OCI-LY3 (cell line): ENCODE measurements around the gene PPP1R15B.

Source experiments
- H2AFZ ChIP-seq: fragments of 200-600, 300-600 bp; shearing (Covaris generic); 2 replicates; pipeline ENCODE4 v1.6.0; 2014; ENCODE audit warnings: antibody characterized with exemption, low read depth, low read length
- H3K27ac ChIP-seq: fragments of 200-600, 300-600 bp; sonication (generic); 2 replicates; pipeline ENCODE4 v1.5.1; 2014; ENCODE audit warnings: mild to moderate bottlenecking, low read length, moderate library complexity, mixed read lengths
- H3K27me3 ChIP-seq: fragments of 200-600, 300-600 bp; sonication (generic); 2 replicates; pipeline ENCODE4 v1.6.1; 2014; ENCODE audit warnings: low read depth, low read length, mixed read lengths
- H3K36me3 ChIP-seq: fragments of 200-600, 300-600 bp; sonication (generic); replicated peaks from 2 replicates; pipeline ENCODE3; 2014; ENCODE audit warnings: low read depth, low read length, mixed read lengths
- H3K4me1 ChIP-seq: fragments of 300-600, 200-600 bp; sonication (generic); 2 replicates; pipeline ENCODE4 v1.6.1; 2014; ENCODE audit warnings: low read length, mixed read lengths
- H3K4me2 ChIP-seq: fragments of 200-600, 300-600 bp; sonication (generic); 2 replicates; pipeline ENCODE4 v1.6.1; 2014; ENCODE audit warnings: low read length, mixed read lengths
- H3K4me3 ChIP-seq: fragments of 300-600, 200-600 bp; sonication (generic); 2 replicates; pipeline ENCODE4 v1.5.1; 2014; ENCODE audit warnings: antibody characterized with exemption, mild to moderate bottlenecking, low read length, moderate library complexity
- H3K79me2 ChIP-seq: fragments of 300-600, 200-600 bp; shearing (Covaris generic); 2 replicates; pipeline ENCODE4 v1.6.1; 2014; ENCODE audit warnings: mild to moderate bottlenecking, low read length, mixed read lengths
- H3K9ac ChIP-seq: fragments of 300-600, 200-600 bp; shearing (Covaris generic); 2 replicates; pipeline ENCODE4 v1.6.0; 2014; ENCODE audit warnings: mild to moderate bottlenecking, low read length, moderate library complexity
- H3K9me3 ChIP-seq: fragments of 200-600, 300-600 bp; shearing (Covaris generic); 2 replicates; pipeline ENCODE4 v1.6.1; 2014; ENCODE audit warnings: low read length, mixed read lengths; ENCODE audit not compliant: insufficient read depth
- H4K20me1 ChIP-seq: fragments of 200-600, 300-600 bp; sonication (generic); 2 replicates; pipeline ENCODE4 v1.6.1; 2016; ENCODE audit warnings: low read length, mixed read lengths; ENCODE audit not compliant: insufficient read depth
- CTCF ChIP-seq: fragments of 200-600, 300-600 bp; sonication (generic); IDR thresholded peaks from 2 replicates; pipeline ENCODE4 v1.5.1; 2014; ENCODE audit warnings: antibody characterized with exemption, low read length, low read depth
- EZH2phosphoT487 ChIP-seq: fragments of 200-600 bp; shearing (Covaris generic); IDR thresholded peaks from 2 replicates; pipeline ENCODE4 v1.6.1; 2018; ENCODE audit warnings: antibody characterized with exemption, mixed run types, low read depth

PPP1R15B gene

DNA sequence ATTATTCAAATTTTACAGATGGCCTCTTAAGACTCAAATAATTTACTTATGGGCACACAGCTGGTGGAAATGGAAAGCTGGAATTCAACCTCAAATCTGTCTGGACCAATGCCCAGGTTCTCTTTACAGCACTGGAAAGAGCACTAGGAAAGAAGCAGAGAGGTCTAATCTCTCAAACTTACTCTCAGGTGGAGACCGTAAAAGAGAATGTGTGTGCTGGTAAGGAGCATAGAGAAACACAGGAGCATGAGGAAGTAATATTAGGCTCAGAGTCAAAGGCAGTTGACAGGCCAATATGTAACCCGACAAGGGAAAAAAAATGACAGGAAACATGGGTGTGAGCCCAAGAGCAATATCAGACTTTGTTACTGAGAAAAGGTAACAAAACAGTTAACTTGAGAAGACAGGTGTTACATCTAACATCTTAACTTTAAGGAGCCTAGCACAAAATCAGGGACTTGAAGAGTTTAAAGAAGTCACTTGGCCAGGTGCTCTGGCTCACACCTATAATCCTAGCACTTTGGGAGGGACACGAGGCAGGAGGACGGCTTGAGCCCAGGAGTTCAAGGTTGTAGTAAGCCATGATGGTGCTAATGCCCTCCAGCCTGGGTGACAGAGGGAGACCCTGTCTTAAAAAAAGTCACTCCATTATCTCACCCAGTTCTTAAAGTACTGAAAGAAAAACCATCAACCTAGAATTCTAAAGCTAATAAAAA lies 20.7 kb downstream of the PPP1R15B start:
- Histone ChIP-seq H3K27ac (no peak overlapping the region), H3K36me3 (peaks cover 9% of the 10 kb centered on the region), H2AFZ (no peak overlapping the region), H3K4me1 (no peaks in the 10 kb centered on the region), H3K4me3 (no peak overlapping the region), H3K79me2 (no peaks in the 10 kb centered on the region), H3K9ac (no peak overlapping the region), H4K20me1 (no peaks in the 10 kb centered on the region), H3K27me3 (0 out of 2 replicates have a peak, but pooled peaks cover 5% of the 10 kb centered on the region), H3K4me2 (no peak overlapping the region), H3K9me3 (no peaks in the 10 kb centered on the region)
- TF ChIP-seq CTCF (no peak), EZH2phosphoT487 (no peak)

GRCh38 chr1:204385727-204386126 lies 25.9 kb downstream of the PPP1R15B start:
- H4K20me1 ChIP-seq = no peaks in the 10 kb centered on the region
- H3K27me3 ChIP-seq = peaks cover 20% of the 10 kb centered on the region
- no peak overlapping the region for H2AFZ ChIP-seq
- peaks cover 6% of the 10 kb centered on the region; the same call in 1 of the 2 replicates for H3K4me1 ChIP-seq
- no peaks in the 10 kb centered on the region for H3K9me3 ChIP-seq
- no peak overlapping the region for H3K9ac ChIP-seq
- no peak overlapping the region for H3K4me2 ChIP-seq
- H3K4me3 ChIP-seq = no peak overlapping the region
- no peak for TF ChIP-seq EZH2phosphoT487
- no peak for TF ChIP-seq CTCF
- H3K79me2 ChIP-seq = no peaks in the 10 kb centered on the region
- H3K36me3 ChIP-seq = no peaks in the 10 kb centered on the region
- H3K27ac ChIP-seq = no peak overlapping the region

GRCh38 chr1:204384636-204385352 lies 26.8 kb downstream of the PPP1R15B start:
- Histone ChIP-seq H3K4me2 (no peak overlapping the region), H4K20me1 (no peaks in the 10 kb centered on the region), H2AFZ (no peak overlapping the region), H3K9ac (no peak overlapping the region), H3K4me1 (peaks cover 6% of the 10 kb centered on the region; the same call in 1 of the 2 replicates), H3K4me3 (no peak overlapping the region), H3K9me3 (no peaks in the 10 kb centered on the region), H3K27ac (no peak overlapping the region), H3K79me2 (no peaks in the 10 kb centered on the region), H3K36me3 (no peaks in the 10 kb centered on the region), H3K27me3 (peaks cover 29% of the 10 kb centered on the region)
- TF ChIP-seq EZH2phosphoT487 (no peak), CTCF (no peak)

DNA sequence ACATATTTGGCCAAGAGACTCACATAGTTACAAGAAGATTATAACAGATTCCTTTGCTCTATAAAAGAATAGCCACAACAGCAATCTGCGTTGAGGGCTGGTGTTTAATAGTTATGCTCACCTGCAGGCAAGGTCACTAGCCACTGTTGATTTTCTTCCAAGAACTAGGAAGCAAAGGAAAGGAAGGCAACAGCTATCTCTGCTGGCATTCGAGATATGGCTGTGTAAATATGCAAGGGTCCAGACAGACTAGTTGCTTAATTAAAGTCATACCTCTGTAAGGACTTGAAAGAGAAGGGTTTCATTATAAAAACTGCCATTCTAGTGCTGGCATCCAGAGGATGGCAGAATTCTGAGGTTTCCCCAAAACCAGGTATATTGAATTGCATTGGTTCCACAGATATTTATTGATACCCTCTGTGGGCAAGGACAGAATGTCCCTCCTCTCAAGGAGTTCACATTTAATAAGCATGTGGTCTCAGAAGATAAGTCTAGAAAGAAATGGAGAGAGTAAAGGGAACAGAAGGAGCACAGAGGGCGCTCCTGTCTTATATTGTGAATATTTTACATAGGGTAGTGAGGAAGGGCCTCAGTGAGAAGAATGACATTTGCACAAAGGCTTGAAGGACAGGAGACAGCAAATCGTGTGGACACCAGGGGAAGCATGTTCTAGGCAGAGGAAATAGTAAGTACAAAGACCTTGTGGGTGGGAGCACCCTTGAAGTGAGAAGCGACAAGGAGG lies 28.3 kb downstream of the PPP1R15B start:
- no peaks in the 10 kb centered on the region for H3K79me2 ChIP-seq
- peaks cover 6% of the 10 kb centered on the region; the same call in 1 of the 2 replicates for H3K4me1 ChIP-seq
- H3K9me3 ChIP-seq = no peaks in the 10 kb centered on the region
- H3K9ac ChIP-seq = no peak overlapping the region
- no peaks in the 10 kb centered on the region for H4K20me1 ChIP-seq
- H3K4me2 ChIP-seq = no peak overlapping the region
- no peak for TF ChIP-seq EZH2phosphoT487
- TF ChIP-seq CTCF = no peak; the same call in 1 of the 2 replicates
- H2AFZ ChIP-seq = no peak overlapping the region
- H3K27ac ChIP-seq = no peak overlapping the region
- H3K36me3 ChIP-seq = no peaks in the 10 kb centered on the region
- H3K27me3 ChIP-seq = peaks cover 41% of the 10 kb centered on the region
- H3K4me3 ChIP-seq = no peak overlapping the region
